ENCODE data around the gene PPP3R1.

Gene PPP3R1

DNA sequence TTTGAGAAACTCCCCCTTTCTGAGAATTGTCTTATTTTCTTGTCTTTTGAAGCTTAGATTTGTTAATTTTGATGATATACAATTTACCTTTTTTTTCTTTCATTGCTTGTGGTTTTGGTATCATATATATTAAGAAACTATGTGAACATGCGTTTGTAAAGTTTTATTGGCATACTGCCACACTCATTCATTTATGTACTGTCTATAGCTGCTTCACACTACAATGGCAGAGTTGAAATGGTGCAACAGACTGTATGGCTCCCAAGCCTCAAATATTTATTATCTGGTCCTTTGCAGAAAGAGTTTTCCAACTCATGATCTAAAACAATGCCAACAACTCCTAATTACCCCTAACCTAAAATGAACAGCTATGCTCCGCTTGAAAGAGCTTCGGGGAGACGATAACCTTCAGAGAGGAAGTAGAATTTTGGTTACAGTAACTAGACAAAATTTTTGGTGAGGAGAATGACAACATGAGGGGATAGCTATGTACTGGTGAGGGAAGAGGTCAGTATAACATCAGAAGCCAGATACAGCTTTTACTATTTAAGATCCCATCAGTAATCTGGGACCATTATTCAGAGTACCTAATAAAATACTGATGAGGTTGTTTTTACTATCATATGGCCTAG lies 16.1 kb downstream of the PPP3R1 start:
- Histone ChIP-seq H3K36me3 (ENCODE audit: control insufficient read depth in 1 of 2, insufficient read depth in 2 of 2, low read depth in 1 of 2, low read length in 2 of 2) (peaks cover 0 to 5% of the 10 kb centered on the region in 2 experiments), H2BK15ac (ENCODE audit: low read depth, poor library complexity, severe bottlenecking) (no peak overlapping the region), H2AK5ac (ENCODE audit: low read length, severe bottlenecking) (no peak overlapping the region), H2AFZ (ENCODE audit: low read depth, low read length) (no peak overlapping the region), H3K14ac (ENCODE audit: low read length in 2 of 2) (no peak overlapping the region), H3K27ac (ENCODE audit: low read length, poor library complexity, severe bottlenecking) (no peak overlapping the region), H3K4me2 (ENCODE audit: low read length, poor library complexity, severe bottlenecking) (peak overlapping the region; percentile 14), H3K27me3 (ENCODE audit: control insufficient read depth in 1 of 2, insufficient read depth in 1 of 2, low read length in 2 of 2) (no peaks in the 10 kb centered on the region), H4K8ac (ENCODE audit: low read length) (no peak overlapping the region), H3K4me3 (ENCODE audit: insufficient read depth in 1 of 2, low read depth in 1 of 2, low read length in 2 of 2) (no peak overlapping the region), H3K4ac (ENCODE audit: low read depth in 1 of 2, low read length in 2 of 2) (no peak overlapping the region), H3K79me1 (replicated peaks; ENCODE audit: low read length, poor library complexity, severe bottlenecking) (no peaks in the 10 kb centered on the region), H3K4me1 (ENCODE audit: control insufficient read depth, insufficient read depth, low read depth, low read length) (no peaks in the 10 kb centered on the region), H3K18ac (ENCODE audit: low read depth in 1 of 2, low read length in 2 of 2) (no peak overlapping the region), H3K9me3 (ENCODE audit: control insufficient read depth, low read length) (no peaks in the 10 kb centered on the region), H4K91ac (ENCODE audit: low read length) (no peak overlapping the region), H2BK5ac (ENCODE audit: low read depth, low read length, poor library complexity, severe bottlenecking) (no peak overlapping the region), H3K9ac (ENCODE audit: low read length) (no peak overlapping the region), H3K23ac (ENCODE audit: low read length in 2 of 2) (no peak overlapping the region), H2BK120ac (ENCODE audit: low read depth, low read length) (no peak overlapping the region), H2BK12ac (ENCODE audit: low read length in 2 of 2) (no peak overlapping the region)
- no peak for DNase-seq
- WGBS, result 100% methylated on average over 3 of the region's 4 CpGs

DNA sequence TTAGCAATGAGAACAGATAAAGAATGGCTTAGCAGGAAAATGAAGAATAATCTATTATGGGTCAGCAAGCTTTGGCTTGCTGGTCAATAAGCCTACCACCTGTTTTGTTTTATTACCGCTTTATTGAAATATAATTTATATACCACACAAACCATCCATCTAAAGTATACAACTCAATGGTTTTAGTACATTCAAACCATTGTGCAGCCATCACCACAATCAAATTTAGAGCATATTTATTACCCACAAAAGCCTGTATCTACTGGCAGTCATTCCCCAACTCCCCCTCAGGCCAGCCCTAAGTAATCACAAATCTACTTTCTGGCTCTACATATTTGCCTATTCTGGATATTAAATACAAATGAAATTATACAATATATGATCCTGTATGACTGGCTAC lies 17.2 kb downstream of the PPP3R1 start:
- WGBS, result 100% methylated on average over 1 of the region's 1 CpG
- H2BK5ac ChIP-seq (ENCODE audit: low read depth, low read length, poor library complexity, severe bottlenecking), result no peak overlapping the region

DNA sequence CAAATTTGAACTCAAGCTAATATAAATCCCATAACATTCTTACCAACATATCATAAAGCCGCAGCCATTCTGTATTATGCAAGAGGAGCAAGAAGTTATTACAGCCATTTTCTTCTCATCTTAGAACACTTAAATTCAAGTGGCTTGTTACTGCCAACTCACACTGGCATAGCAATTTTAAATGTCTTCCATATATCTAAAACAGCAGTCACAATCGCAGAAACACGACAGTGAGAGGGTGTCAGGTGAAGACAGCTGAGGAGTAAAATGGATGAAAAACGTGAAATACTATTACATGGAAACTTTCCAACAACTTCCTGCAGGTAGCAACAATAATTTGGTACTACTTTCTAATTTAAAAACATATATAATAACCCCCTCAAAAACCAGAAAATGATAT lies 17.9 kb downstream of the PPP3R1 start:
- Histone ChIP-seq H3K4ac (ENCODE audit: low read depth in 1 of 2, low read length in 2 of 2) (no peak overlapping the region), H3K14ac (ENCODE audit: low read length in 2 of 2) (no peak overlapping the region), H2BK120ac (ENCODE audit: low read depth, low read length) (no peak overlapping the region), H3K18ac (ENCODE audit: low read depth in 1 of 2, low read length in 2 of 2) (no peak overlapping the region), H2BK15ac (ENCODE audit: low read depth, poor library complexity, severe bottlenecking) (no peak overlapping the region), H2BK12ac (ENCODE audit: low read length in 2 of 2) (no peak overlapping the region), H3K9ac (ENCODE audit: low read length) (no peak overlapping the region), H3K4me3 (ENCODE audit: insufficient read depth in 1 of 2, low read depth in 1 of 2, low read length in 2 of 2) (no peak overlapping the region), H3K27me3 (ENCODE audit: control insufficient read depth in 1 of 2, insufficient read depth in 1 of 2, low read length in 2 of 2) (no peaks in the 10 kb centered on the region), H3K9me3 (ENCODE audit: control insufficient read depth, low read length) (no peaks in the 10 kb centered on the region), H3K4me2 (ENCODE audit: low read length, poor library complexity, severe bottlenecking) (no peak overlapping the region), H3K27ac (ENCODE audit: low read length, poor library complexity, severe bottlenecking) (no peak overlapping the region), H4K8ac (ENCODE audit: low read length) (no peak overlapping the region), H3K23ac (ENCODE audit: low read length in 2 of 2) (no peak overlapping the region), H3K4me1 (ENCODE audit: control insufficient read depth, insufficient read depth, low read depth, low read length) (peaks cover 3% of the 10 kb centered on the region), H3K79me1 (replicated peaks; ENCODE audit: low read length, poor library complexity, severe bottlenecking) (no peaks in the 10 kb centered on the region), H3K36me3 (ENCODE audit: control insufficient read depth in 1 of 2, insufficient read depth in 2 of 2, low read depth in 1 of 2, low read length in 2 of 2) (no peaks in the 10 kb centered on the region), H4K91ac (ENCODE audit: low read length) (no peak overlapping the region), H2AFZ (ENCODE audit: low read depth, low read length) (no peak overlapping the region), H2BK5ac (ENCODE audit: low read depth, low read length, poor library complexity, severe bottlenecking) (no peak overlapping the region), H2AK5ac (ENCODE audit: low read length, severe bottlenecking) (no peak overlapping the region)
- DNase-seq, result no peak
- WGBS, result 100% methylated on average over 1 of the region's 4 CpGs

More for the DNA sequence above, 17.2 kb downstream of the PPP3R1 start:
- Histone ChIP-seq H3K9me3 (ENCODE audit: control insufficient read depth, low read length) (no peaks in the 10 kb centered on the region), H2AK5ac (ENCODE audit: low read length, severe bottlenecking) (no peak overlapping the region), H3K14ac (ENCODE audit: low read length in 2 of 2) (no peak overlapping the region), H3K27me3 (ENCODE audit: control insufficient read depth in 1 of 2, insufficient read depth in 1 of 2, low read length in 2 of 2) (no peaks in the 10 kb centered on the region), H3K9ac (ENCODE audit: low read length) (no peak overlapping the region), H3K36me3 (ENCODE audit: control insufficient read depth in 1 of 2, insufficient read depth in 2 of 2, low read depth in 1 of 2, low read length in 2 of 2) (no peaks in the 10 kb centered on the region), H2BK15ac (ENCODE audit: low read depth, poor library complexity, severe bottlenecking) (no peak overlapping the region), H3K4me3 (ENCODE audit: insufficient read depth in 1 of 2, low read depth in 1 of 2, low read length in 2 of 2) (no peak overlapping the region), H2BK120ac (ENCODE audit: low read depth, low read length) (no peak overlapping the region), H4K91ac (ENCODE audit: low read length) (no peak overlapping the region), H2AFZ (ENCODE audit: low read depth, low read length) (no peak overlapping the region), H3K4ac (ENCODE audit: low read depth in 1 of 2, low read length in 2 of 2) (no peak overlapping the region), H3K4me2 (ENCODE audit: low read length, poor library complexity, severe bottlenecking) (no peak overlapping the region), H3K4me1 (ENCODE audit: control insufficient read depth, insufficient read depth, low read depth, low read length) (no peaks in the 10 kb centered on the region), H3K79me1 (replicated peaks; ENCODE audit: low read length, poor library complexity, severe bottlenecking) (no peaks in the 10 kb centered on the region), H4K8ac (ENCODE audit: low read length) (no peak overlapping the region), H3K23ac (ENCODE audit: low read length in 2 of 2) (no peak overlapping the region), H2BK12ac (ENCODE audit: low read length in 2 of 2) (no peak overlapping the region), H3K18ac (ENCODE audit: low read depth in 1 of 2, low read length in 2 of 2) (no peak overlapping the region), H3K27ac (ENCODE audit: low read length, poor library complexity, severe bottlenecking) (no peak overlapping the region)
- DNase-seq, result no peak

DNA sequence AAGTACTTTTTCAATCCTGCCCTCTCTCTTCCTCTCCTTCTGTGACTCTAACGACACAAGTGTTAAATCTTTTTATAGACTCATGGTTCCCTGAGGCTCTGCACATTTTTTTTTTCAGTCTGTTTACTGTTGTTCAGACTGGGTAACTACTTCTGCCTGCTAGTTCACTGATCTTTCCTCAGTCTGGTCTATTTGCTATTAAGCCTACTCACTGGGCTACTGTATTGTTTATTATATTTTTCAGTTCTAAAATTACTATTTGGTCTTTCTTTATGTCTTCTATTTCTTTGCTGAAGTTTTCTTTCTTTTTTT lies 21.3 kb downstream of the PPP3R1 start:
- Histone ChIP-seq H3K4me3 (ENCODE audit: insufficient read depth in 1 of 2, low read depth in 1 of 2, low read length in 2 of 2) (no peak overlapping the region), H2BK12ac (ENCODE audit: low read length in 2 of 2) (no peak overlapping the region), H3K27ac (ENCODE audit: low read length, poor library complexity, severe bottlenecking) (peak overlapping the region; percentile 45), H3K36me3 (ENCODE audit: control insufficient read depth in 1 of 2, insufficient read depth in 2 of 2, low read depth in 1 of 2, low read length in 2 of 2) (no peaks in the 10 kb centered on the region), H2BK15ac (ENCODE audit: low read depth, poor library complexity, severe bottlenecking) (no peak overlapping the region), H3K9ac (ENCODE audit: low read length) (no peak overlapping the region), H4K91ac (ENCODE audit: low read length) (no peak overlapping the region), H3K18ac (ENCODE audit: low read depth in 1 of 2, low read length in 2 of 2) (no peak overlapping the region), H3K14ac (ENCODE audit: low read length in 2 of 2) (no peak overlapping the region), H3K79me1 (replicated peaks; ENCODE audit: low read length, poor library complexity, severe bottlenecking) (no peaks in the 10 kb centered on the region), H2BK120ac (ENCODE audit: low read depth, low read length) (no peak overlapping the region), H3K27me3 (ENCODE audit: control insufficient read depth in 1 of 2, insufficient read depth in 1 of 2, low read length in 2 of 2) (no peaks in the 10 kb centered on the region), H3K4me1 (ENCODE audit: control insufficient read depth, insufficient read depth, low read depth, low read length) (peaks cover 3% of the 10 kb centered on the region), H4K8ac (ENCODE audit: low read length) (no peak overlapping the region), H3K9me3 (ENCODE audit: control insufficient read depth, low read length) (no peaks in the 10 kb centered on the region), H2BK5ac (ENCODE audit: low read depth, low read length, poor library complexity, severe bottlenecking) (no peak overlapping the region), H2AK5ac (ENCODE audit: low read length, severe bottlenecking) (no peak overlapping the region), H2AFZ (ENCODE audit: low read depth, low read length) (no peak overlapping the region), H3K23ac (ENCODE audit: low read length in 2 of 2) (no peak overlapping the region), H3K4me2 (ENCODE audit: low read length, poor library complexity, severe bottlenecking) (peak overlapping the region; percentile 11), H3K4ac (ENCODE audit: low read depth in 1 of 2, low read length in 2 of 2) (no peak overlapping the region)
- DNase-seq, result peak; percentile 65
- 0% methylated on average over 1 of the region's 1 CpG for WGBS
